ENCODE results near the gene BDKRB1.

Gene BDKRB1

GRCh38 chr14:96227428-96227827 is 28.6 kb upstream of the BDKRB1 start:
- no peak for TF ChIP-seq REST (IDR thresholded peaks at IDR 0.05; ENCODE audit: insufficient read depth in 1 of 2, low read depth in 2 of 2, low read length in 2 of 2)
- no peak for TF ChIP-seq SIN3A (IDR thresholded peaks at IDR 0.05; ENCODE audit: borderline replicate concordance, insufficient read depth, low read length)

- TF ChIP-seq REST (IDR thresholded peaks at IDR 0.05; ENCODE audit: insufficient read depth in 1 of 2, low read depth in 2 of 2, low read length in 2 of 2) = no peak
- no peak for TF ChIP-seq FOXP2 (optimal IDR thresholded peaks at IDR 0.05; ENCODE audit: borderline replicate concordance, extremely low read depth, extremely low read length, insufficient read depth)
These were observed 26.7 kb upstream of the BDKRB1 start for GRCh38 chr14:96229315-96229714.

- TF ChIP-seq TAF1 (IDR thresholded peaks at IDR 0.05; ENCODE audit: borderline replicate concordance, insufficient read depth, low read length) (no peak), REST (IDR thresholded peaks at IDR 0.05; ENCODE audit: insufficient read depth in 1 of 2, low read depth in 2 of 2, low read length in 2 of 2) (no peak), SIN3A (IDR thresholded peaks at IDR 0.05; ENCODE audit: borderline replicate concordance, insufficient read depth, low read length) (no peak), POLR2AphosphoS5 (IDR thresholded peaks at IDR 0.05; ENCODE audit: low read depth, low read length) (no peak), FOXP2 (optimal IDR thresholded peaks at IDR 0.05; ENCODE audit: borderline replicate concordance, extremely low read depth, extremely low read length, insufficient read depth) (no peak)
These were observed 25.0 kb upstream of the BDKRB1 start for GRCh38 chr14:96231056-96231455.

DNA sequence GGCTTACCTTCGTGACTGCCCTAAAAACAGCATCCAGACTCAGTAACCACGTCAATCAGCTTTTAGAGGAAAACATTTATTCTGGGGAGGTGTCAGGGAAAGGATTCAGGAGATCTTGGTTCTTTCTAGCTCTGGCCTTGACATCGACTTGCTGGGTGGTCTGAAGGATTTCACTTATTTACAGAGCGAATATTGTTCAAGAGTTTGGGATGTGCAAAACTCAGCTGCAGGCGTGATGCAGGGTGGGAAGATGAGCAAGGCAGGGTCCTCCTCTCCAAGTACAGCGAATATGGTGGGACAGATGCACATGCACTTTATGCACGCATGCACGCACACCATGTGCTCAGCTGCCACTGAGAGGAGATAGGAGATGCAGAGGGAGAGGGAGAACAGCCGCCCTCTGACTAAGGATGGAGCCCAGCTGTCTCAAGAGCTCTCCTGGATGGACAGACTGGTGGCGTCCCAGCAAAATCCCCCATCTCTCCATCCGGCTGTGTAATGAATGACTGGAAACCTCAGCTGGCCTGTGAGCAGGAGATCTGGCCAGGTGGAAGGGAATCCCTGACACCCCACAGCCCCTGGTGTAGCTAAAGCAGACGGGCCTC is 24.4 kb upstream of the BDKRB1 start:
- no peak for TF ChIP-seq REST (IDR thresholded peaks at IDR 0.05; ENCODE audit: insufficient read depth in 1 of 2, low read depth in 2 of 2, low read length in 2 of 2)
- TF ChIP-seq TAF1 (IDR thresholded peaks at IDR 0.05; ENCODE audit: borderline replicate concordance, insufficient read depth, low read length) = no peak
- TF ChIP-seq FOXP2 (optimal IDR thresholded peaks at IDR 0.05; ENCODE audit: borderline replicate concordance, extremely low read depth, extremely low read length, insufficient read depth) = no peak
- TF ChIP-seq SIN3A (IDR thresholded peaks at IDR 0.05; ENCODE audit: borderline replicate concordance, insufficient read depth, low read length) = no peak
- no peak for TF ChIP-seq POLR2AphosphoS5 (IDR thresholded peaks at IDR 0.05; ENCODE audit: low read depth, low read length)

DNA sequence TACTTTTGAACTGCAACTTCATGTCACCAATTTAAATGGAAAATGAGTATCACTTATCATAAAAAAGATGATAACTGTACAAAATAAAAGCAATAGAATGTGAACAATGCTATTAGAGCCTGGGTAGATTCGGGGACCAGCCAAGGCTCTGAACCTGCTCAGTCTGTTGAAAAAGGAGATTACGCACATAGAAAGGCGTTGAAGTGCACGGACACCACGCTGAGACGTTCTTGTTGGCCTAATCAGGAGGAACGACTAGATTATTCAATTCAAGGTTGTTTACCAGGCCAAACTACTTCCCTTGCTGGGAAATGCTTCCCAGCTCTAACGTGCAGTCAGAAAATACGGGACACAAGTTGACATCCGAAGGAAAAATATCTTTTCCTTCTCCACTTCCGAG is 23.5 kb upstream of the BDKRB1 start:
- no peak for TF ChIP-seq FOXP2 (optimal IDR thresholded peaks at IDR 0.05; ENCODE audit: borderline replicate concordance, extremely low read depth, extremely low read length, insufficient read depth)
- TF ChIP-seq SIN3A (IDR thresholded peaks at IDR 0.05; ENCODE audit: borderline replicate concordance, insufficient read depth, low read length) = no peak
- no peak for TF ChIP-seq TAF1 (IDR thresholded peaks at IDR 0.05; ENCODE audit: borderline replicate concordance, insufficient read depth, low read length)
- no peak for TF ChIP-seq REST (IDR thresholded peaks at IDR 0.05; ENCODE audit: insufficient read depth in 1 of 2, low read depth in 2 of 2, low read length in 2 of 2)

Measured in PFSK-1 (cell line).